NCI-H187 (cell line): ENCODE data around the gene TDRD1.

Experiments used
- DNase-seq, 2 experiments: peaks; one replicate each; lab custom pipeline; 2025; lab: John Stamatoyannopoulos, UW

Gene TDRD1

GRCh38 chr10:114266521-114266920, 87.4 kb downstream of the TDRD1 start:
- no peak for DNase-seq

GRCh38 chr10:114271075-114271778, 92.1 kb downstream of the TDRD1 start:
- no peak for DNase-seq

- DNase-seq: no peak
These were observed 92.6 kb downstream of the TDRD1 start for GRCh38 chr10:114271779-114272167.

GRCh38 chr10:114272696-114273095, 93.5 kb downstream of the TDRD1 start:
- DNase-seq: no peak

- DNase-seq: no peak
These were observed 94.8 kb downstream of the TDRD1 start for GRCh38 chr10:114273910-114274309.

- no peak for DNase-seq
These were observed 95.7 kb downstream of the TDRD1 start for GRCh38 chr10:114274616-114275453.

- no peak for DNase-seq
These were observed 96.9 kb downstream of the TDRD1 start for GRCh38 chr10:114276066-114276465.

GRCh38 chr10:114276671-114277070, 97.5 kb downstream of the TDRD1 start:
- no peak for DNase-seq

- no peak for DNase-seq
These were observed 99.2 kb downstream of the TDRD1 start for GRCh38 chr10:114278140-114278883.

- no peak for DNase-seq
These were observed 99.7 kb downstream of the TDRD1 start for GRCh38 chr10:114278884-114279191.

- DNase-seq: no peak
These were observed 100.1 kb downstream of the TDRD1 start for GRCh38 chr10:114279289-114279688.

- DNase-seq: no peak
These were observed 100.9 kb downstream of the TDRD1 start for GRCh38 chr10:114279901-114280644.

- DNase-seq: no peak
These were observed 101.9 kb downstream of the TDRD1 start for GRCh38 chr10:114281006-114281405.

- no peak for DNase-seq
These were observed 102.3 kb downstream of the TDRD1 start for GRCh38 chr10:114281461-114281860.
